ENCODE data around the gene RHOG. TPM values are rescaled to one million over a fixed set of nuclear protein-coding genes. Genes with fewer than 3 reads are reported as not detected.
A peak's percentile ranks its signal among the peaks of the same experiment; 100 is the strongest.
"Not testable (repeated sequence)": the region's sequence is repeated elsewhere in the genome, so short reads cannot be mapped to it uniquely, and the experiment has no call there.

RHOG gene
- polyA plus RNA-seq, 1 experiment = 96.8 TPM

GRCh38 chr11:3796801-3797328 is 43.9 kb downstream of the RHOG start:
- ChIA-PET CTCF (interaction anchor here (0.8 to 1.6 kb wide), 2 partner anchors 11 to 241 kb away, joined by 3 to 4 read pairs; partner anchors contain the start of gene PGAP2), POLR2A (no interaction called here)
- Histone ChIP-seq H3K27me3 (ENCODE audit: control insufficient read depth, insufficient read depth, low read length) (no peaks in the 10 kb centered on the region), H3K4me3 (ENCODE audit: low read depth, low read length) (peak overlapping the region; percentile 56), H3K36me3 (ENCODE audit: control insufficient read depth, insufficient read depth, low read length) (0 out of 2 replicates have a peak, but pooled peaks cover 1% of the 10 kb centered on the region)
- peak; percentile 15; the same call in 1 of the 2 replicates for TF ChIP-seq CTCF (IDR thresholded peaks at IDR 0.05; ENCODE audit: insufficient read depth, low read depth, low read length)
- DNase-seq (ENCODE audit: low read depth) = no peak

GRCh38 chr11:3796346-3796745 is 44.4 kb downstream of the RHOG start:
- TF ChIP-seq CTCF (IDR thresholded peaks at IDR 0.05; ENCODE audit: insufficient read depth, low read depth, low read length) = no peak
- POLR2A ChIA-PET = no interaction called here
- CTCF ChIA-PET = interaction anchor here (1.2 to 1.6 kb wide), 2 partner anchors 12 to 52 kb away, joined by 3 to 4 read pairs; partner anchors contain the start of gene PGAP2
- peak overlapping the region; percentile 56 for H3K4me3 ChIP-seq (ENCODE audit: low read depth, low read length)
- no peaks in the 10 kb centered on the region for H3K27me3 ChIP-seq (ENCODE audit: control insufficient read depth, insufficient read depth, low read length)
- 0 out of 2 replicates have a peak, but pooled peaks cover 1% of the 10 kb centered on the region for H3K36me3 ChIP-seq (ENCODE audit: control insufficient read depth, insufficient read depth, low read length)
- DNase-seq (ENCODE audit: low read depth) = no peak

- TF ChIP-seq CTCF (IDR thresholded peaks at IDR 0.05; ENCODE audit: insufficient read depth, low read depth, low read length) = no peak
- Histone ChIP-seq H3K4me3 (ENCODE audit: low read depth, low read length) (peak overlapping the region; percentile 56), H3K27me3 (ENCODE audit: control insufficient read depth, insufficient read depth, low read length) (no peaks in the 10 kb centered on the region), H3K36me3 (ENCODE audit: control insufficient read depth, insufficient read depth, low read length) (0 out of 2 replicates have a peak, but pooled peaks cover 1% of the 10 kb centered on the region)
- ChIA-PET POLR2A (no interaction called here), CTCF (interaction anchor here (1.0 to 1.6 kb wide), 3 partner anchors 12 to 52 kb away, joined by 3 to 4 read pairs (median 4); partner anchors contain the start of gene PGAP2)
- DNase-seq (ENCODE audit: low read depth) = no peak
These were observed 44.8 kb downstream of the RHOG start for GRCh38 chr11:3796002-3796311.

- CTCF ChIA-PET = interaction anchor here (0.6 to 1.6 kb wide), 4 partner anchors 12 to 53 kb away, joined by 3 to 4 read pairs (median 4); partner anchors contain the start of gene PGAP2
- Histone ChIP-seq H3K36me3 (ENCODE audit: control insufficient read depth, insufficient read depth, low read length) (0 out of 2 replicates have a peak, but pooled peaks cover 1% of the 10 kb centered on the region), H3K27me3 (ENCODE audit: control insufficient read depth, insufficient read depth, low read length) (no peaks in the 10 kb centered on the region), H3K4me3 (ENCODE audit: low read depth, low read length) (peak overlapping the region; percentile 56)
- DNase-seq (ENCODE audit: low read depth) = no peak
- POLR2A ChIA-PET = interaction anchor here (0.6 kb wide), 1 partner anchor 277 kb away, joined by 3 read pairs; no protein-coding TSS in a partner anchor
- no peak for TF ChIP-seq CTCF (IDR thresholded peaks at IDR 0.05; ENCODE audit: insufficient read depth, low read depth, low read length)
These were observed 45.4 kb downstream of the RHOG start for GRCh38 chr11:3795131-3796001.

GRCh38 chr11:3794387-3794786 is 46.4 kb downstream of the RHOG start:
- CTCF ChIA-PET = interaction anchor here (0.6 kb wide), 1 partner anchor 13 kb away, joined by 3 read pairs; no protein-coding TSS in a partner anchor
- H3K27me3 ChIP-seq (ENCODE audit: control insufficient read depth, insufficient read depth, low read length); DNase-seq (ENCODE audit: low read depth); POLR2A ChIA-PET; H3K4me3 ChIP-seq (ENCODE audit: low read depth, low read length); H3K36me3 ChIP-seq (ENCODE audit: control insufficient read depth, insufficient read depth, low read length): not testable (repeated sequence)

Data from BJ (cell line).